ENCODE measurements around the gene NFATC1.
A peak's percentile ranks its signal among the peaks of the same experiment; 100 is the strongest.

NFATC1 gene

DNA sequence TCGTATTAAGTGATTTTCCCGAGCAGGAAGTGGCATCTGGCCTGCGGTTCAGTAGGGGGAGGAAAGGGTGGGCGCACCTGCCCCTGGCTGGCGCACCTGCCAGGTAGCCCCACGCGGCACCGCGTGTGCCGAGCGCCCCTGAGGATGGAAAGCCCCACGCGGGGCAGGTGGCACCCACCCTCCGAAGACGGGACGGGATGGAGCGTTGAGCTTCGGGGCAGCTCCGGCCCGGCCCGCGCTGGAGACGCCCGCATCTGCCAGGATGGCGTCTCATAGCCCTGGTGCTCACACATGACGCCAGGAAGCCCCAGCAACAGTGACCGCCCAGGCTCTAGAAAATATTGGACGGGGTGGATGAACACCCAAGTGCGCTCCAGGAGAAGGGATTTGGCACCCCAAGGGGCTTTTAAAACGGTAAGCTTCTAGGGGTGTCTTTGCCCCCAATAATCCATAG lies 2.5 kb upstream of the NFATC1 start:
- no peak for DNase-seq

DNA sequence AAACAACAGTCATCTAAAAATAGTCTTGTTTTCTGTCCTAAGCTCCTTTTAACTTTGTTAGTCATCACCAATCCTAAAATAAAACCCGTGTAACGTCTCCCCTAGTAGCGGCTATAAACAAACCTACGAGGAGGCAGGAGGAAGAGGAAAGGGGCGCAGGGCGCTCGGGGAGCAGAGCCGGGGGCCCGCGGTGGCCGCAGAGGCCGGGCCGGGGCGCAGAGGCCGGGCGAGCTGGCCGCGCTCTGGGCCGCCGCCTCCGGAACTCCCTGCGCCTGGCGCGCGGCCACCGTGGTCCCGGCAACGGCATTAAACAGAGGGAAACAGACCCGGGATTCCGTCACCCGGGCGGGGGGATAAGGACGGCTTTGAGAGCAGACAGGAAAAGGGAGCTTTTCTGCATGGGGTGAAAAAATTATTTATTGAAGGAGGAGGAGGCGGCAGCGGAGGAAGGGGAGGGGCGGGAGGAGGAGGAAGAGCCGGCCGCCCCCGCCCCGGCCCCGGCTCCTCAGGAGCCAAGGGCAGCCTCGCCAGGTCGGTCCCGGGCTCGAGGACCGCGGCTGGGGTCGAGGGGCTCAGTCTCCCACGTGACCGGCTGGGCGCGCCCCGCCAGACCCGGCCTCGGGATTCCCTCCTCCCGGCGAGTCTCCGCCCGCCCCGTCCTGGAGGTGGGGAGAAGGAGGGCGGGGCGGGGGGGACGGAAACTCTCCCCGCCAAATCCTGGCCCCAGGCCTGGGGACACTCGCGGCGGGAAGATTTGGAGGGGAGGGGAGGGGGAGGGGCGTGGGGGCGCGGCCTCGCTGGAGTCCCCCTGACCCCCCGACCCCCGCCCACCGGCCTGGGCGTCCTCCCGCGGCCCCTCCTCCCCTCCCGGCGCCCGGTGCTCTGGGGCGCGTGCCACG lies 1.8 kb upstream of the NFATC1 start:
- DNase-seq = peak in 1 of 2 experiments; percentile 9

DNA sequence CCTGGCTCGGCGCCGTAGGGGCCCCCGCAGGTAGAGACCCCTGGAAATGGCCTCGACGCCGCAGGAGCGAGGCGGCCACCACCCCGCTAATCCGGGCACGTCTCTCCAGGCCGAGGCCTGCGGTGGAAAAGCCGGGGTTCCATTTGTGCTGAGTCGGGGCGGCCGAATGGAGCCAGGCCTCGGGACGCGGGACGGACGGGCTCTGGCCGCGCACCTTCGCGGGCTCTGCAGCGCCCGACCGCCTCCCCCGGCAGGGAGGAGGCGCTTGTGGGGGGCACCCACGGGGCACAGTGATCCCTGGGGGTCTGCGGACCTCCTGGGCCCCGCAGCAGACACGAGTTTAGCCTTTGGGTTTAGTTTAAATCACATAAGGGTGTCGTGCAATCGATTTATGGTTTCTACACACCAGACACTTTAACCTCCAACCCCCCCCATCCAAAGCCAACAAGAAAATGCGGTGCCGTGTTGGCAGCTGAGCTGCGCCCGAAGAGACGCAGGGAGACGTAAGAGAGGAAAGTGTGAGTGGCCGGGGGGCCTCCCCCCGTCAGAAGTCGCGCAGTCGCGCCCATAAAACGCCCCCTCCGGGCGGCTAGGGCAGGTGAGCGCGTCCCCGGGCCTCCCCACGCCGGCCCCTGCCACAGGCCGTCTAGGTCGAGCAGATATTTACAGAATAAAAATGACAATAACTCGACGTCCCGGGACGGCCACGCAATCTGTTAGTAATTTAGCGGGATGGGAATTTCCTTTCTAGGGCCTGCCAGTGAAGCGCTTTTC lies 1.0 kb upstream of the NFATC1 start:
- no peak for DNase-seq

- DNase-seq = no peak
These were observed 456 bp upstream of the NFATC1 start for GRCh38 chr18:79395308-79395640.

- no peak for DNase-seq
These were observed 909 bp downstream of the NFATC1 start for GRCh38 chr18:79396431-79397246.

DNA sequence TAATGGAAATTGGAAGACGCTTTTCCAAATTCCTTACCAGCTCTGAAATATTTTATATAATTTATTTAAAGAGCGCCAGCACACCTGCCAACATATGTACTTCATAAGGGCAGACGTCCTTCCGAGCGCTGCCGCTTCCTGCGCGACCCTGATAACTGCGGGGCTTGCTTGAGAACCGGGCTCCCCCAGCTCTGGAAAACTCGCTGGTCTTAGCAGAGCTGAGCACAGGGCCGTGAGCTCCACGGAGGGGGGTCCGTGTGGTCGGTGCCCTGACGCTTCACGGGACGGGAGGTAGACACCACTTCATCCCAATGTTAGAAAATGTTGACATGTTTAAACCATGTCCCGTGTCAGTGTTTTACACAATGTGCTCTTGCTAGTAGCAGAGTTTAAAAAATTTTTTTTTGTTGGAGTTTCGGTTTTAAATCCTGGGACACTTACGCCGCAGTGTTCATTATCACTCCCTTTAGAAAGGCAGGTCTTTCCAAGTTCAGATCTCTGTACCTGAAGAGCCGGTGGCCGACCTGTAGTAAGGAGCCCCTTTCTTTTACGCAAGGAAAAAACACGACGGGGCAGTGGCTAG lies 1.6 kb downstream of the NFATC1 start:
- DNase-seq = no peak

- no peak for DNase-seq
These were observed 2.4 kb downstream of the NFATC1 start for GRCh38 chr18:79397830-79398761.

DNA sequence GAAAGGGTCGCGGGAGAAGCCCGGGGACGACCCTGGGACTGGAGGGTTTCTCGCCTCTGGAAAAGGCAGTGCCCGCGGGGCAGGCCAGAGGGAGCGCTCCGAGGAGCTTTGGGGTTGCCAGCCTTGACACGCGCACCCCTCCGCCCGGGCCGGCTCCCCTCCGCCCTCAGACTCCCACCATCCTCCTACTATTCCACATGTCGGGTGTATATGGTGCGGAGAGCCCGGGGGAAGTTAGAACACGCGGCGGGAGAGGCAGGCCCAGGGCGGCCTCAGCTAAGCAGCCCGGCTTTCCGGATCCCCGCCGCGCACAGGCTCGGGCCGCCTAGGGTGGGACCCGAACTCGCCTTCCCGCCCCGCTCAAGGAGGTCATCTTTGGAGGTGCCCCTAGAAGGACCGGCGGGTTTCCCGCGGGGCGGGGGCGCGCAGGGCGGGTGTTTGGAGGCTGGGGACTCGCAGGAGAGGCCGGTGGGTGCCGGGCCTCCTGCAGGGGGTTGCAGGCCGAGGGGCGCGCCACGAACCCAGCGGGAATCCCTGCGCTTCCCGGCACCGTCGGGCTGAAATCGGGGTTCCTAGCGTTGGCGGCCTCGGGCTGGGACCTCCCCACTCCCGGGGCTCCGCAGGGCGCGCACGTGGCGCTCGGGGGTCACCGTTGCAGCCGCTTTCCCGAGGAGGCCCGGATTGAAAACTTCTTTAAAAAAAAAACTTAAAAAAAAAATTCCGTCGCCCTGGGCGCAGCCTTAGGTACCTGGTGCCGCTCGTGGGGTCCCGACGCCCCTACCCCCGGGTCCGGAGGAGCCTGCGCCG lies 3.7 kb downstream of the NFATC1 start:
- no peak for DNase-seq

- DNase-seq = no peak
These were observed 4.4 kb downstream of the NFATC1 start for GRCh38 chr18:79400091-79400590.

GRCh38 chr18:79400591-79401381 lies 5.1 kb downstream of the NFATC1 start:
- no peak for DNase-seq

DNA sequence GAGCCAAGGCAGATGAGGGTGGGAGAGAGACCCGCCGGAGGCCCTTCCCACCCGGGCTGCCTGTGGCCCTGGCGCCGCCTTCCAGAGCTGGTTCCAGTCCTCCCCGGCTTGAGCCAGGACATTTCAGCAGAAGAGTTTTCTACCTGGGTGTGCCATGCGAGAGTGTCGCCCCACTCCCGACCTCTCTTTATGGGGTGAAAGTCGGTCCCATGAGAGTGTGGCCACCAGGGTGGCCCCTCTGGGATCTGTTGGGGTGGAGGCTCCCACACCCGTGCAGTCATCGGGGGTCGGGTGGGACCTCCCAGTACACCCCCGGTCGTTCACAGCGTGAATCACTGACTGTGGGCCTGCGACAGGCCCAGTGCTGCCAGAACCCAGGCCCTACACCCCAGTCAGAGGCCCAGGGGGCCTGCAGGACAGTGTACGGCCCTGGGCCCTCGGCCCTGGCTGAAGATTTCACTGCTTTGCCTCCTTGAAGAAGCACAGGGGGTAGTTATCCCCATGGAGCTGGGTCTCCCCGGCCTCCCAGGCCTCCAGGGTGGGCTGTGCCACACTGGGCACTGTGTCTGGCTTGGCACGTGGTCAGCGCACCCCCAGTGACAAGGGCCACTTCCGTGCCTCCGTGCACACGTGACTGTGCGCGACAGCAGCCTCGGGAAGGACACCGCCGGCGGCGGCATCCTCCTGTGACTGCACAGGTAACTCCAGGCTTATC lies 5.9 kb downstream of the NFATC1 start:
- DNase-seq = no peak

- no peak for DNase-seq
These were observed 6.5 kb downstream of the NFATC1 start for GRCh38 chr18:79402209-79402576.

DNA sequence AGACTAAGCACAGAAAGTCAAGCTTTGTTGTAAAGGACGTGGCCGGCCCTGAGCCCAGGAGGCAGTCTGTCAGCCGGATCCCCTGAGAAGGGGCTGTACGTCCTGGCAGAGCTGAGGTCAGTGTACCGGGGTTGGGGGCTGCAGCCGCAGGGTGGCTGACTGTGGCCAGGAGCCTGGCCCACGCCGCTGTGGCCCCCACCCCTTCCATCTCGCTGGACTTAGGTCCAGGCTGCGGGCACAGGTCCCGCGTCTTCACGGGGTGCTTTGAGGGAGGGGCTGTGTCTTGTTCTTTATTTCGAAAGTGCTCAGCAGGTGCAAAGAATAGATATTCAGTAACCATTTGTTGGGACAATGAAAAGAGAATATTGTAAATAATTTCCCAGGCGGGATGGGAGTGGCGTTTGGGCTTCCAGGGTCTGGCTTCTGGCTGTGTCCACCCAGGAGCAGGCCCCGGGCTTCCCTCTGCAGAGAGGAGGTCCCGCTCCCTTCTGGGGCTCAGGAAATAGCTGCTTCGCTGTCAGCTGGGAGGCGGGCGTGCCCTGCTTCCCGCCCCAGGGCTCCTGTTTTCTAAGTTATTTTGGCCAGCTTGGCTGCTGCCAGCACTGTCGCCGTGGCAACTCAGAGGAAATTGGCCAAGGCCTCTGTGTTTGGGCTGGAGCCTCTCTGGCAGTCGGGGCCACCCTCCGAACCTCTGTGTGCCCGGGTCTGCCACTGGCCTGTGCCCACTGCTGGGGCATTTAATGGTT lies 7.4 kb downstream of the NFATC1 start:
- peak in 1 of 2 experiments; percentile 20 for DNase-seq

DNA sequence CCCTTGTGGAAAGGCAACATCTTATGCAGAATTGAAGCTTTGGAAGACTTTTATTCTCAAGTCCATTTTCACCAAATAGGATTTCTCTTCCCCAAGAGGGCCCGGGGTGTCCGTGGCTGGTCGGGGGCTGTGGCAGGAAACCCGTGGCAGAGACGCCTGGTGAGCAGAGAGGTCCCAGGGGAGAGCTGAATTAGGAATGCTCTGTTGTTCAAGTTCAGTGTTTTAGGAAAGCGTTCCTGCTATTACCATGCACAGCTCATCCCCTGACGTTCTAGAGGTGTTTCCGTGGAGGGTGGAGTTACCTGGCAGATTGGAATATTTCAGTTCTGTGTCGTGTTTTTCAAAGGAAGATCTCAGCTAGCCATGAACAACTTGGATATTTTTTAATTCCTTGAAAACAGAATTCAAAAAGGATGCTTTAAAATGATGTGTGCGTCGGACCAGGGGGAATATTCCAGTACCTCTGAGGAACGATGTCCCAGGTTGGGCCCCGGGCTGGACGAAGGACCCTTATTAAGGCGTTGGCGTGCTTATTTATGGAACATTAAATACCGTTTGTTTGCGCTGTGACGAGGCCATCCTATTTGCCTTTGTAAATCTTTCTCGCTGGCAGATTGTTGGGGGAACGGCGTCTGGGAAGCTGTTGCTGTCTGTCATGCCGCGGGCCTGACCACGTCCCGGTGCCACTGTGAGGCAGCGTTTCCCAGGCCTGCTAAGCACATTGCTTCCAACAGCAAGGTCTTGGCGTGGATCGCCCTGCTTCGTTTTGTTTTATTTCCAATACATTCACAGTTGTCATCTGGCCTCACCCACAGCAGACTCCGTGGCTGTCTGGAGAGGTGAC lies 8.2 kb downstream of the NFATC1 start:
- DNase-seq = no peak

GRCh38 chr18:79404567-79404910 lies 8.8 kb downstream of the NFATC1 start:
- DNase-seq = no peak

GRCh38 chr18:79405019-79405780 lies 9.5 kb downstream of the NFATC1 start:
- DNase-seq = no peak
